GM10847 (cell line): ENCODE measurements around the gene PLAGL1.

ENCODE experiments used
- POLR2A ChIP-seq: IDR thresholded peaks from 2 replicates; pipeline ENCODE4 v1.6.1; 2011; ENCODE audit not compliant: insufficient read length; ENCODE audit errors: extremely low read depth

PLAGL1 gene

GRCh38 chr6:144008120-144008811, at the start of gene PLAGL1:
PLAGL1 (minus strand) TSS chr6:144008259; CDS start chr6:143948136, 60,123 bp downstream.
- TF ChIP-seq POLR2A: no peak

- no peak for TF ChIP-seq POLR2A
Measured at GRCh38 chr6:144055121-144055931, 47.3 kb upstream of the PLAGL1 start.

- TF ChIP-seq POLR2A: no peak
Measured at GRCh38 chr6:144053601-144054000, 45.5 kb upstream of the PLAGL1 start.

- no peak for TF ChIP-seq POLR2A
Measured at GRCh38 chr6:144052488-144052887, 44.4 kb upstream of the PLAGL1 start.

GRCh38 chr6:144049386-144049785, 41.3 kb upstream of the PLAGL1 start:
- no peak for TF ChIP-seq POLR2A

GRCh38 chr6:144047688-144048087, 39.6 kb upstream of the PLAGL1 start:
- TF ChIP-seq POLR2A: no peak

GRCh38 chr6:144036835-144037195, 28.8 kb upstream of the PLAGL1 start:
- no peak for TF ChIP-seq POLR2A

GRCh38 chr6:144036064-144036834, 28.2 kb upstream of the PLAGL1 start:
- no peak for TF ChIP-seq POLR2A

- TF ChIP-seq POLR2A: no peak
Measured at GRCh38 chr6:144035416-144035815, 27.4 kb upstream of the PLAGL1 start.

- no peak for TF ChIP-seq POLR2A
Measured at GRCh38 chr6:144033816-144034735, 26.0 kb upstream of the PLAGL1 start.

GRCh38 chr6:144029452-144029851, 21.4 kb upstream of the PLAGL1 start:
- TF ChIP-seq POLR2A: no peak

- no peak for TF ChIP-seq POLR2A
Measured at GRCh38 chr6:144027932-144028587, 20.0 kb upstream of the PLAGL1 start.

GRCh38 chr6:144023216-144023615, 15.2 kb upstream of the PLAGL1 start:
- no peak for TF ChIP-seq POLR2A

- no peak for TF ChIP-seq POLR2A
Measured at GRCh38 chr6:144019929-144020328, 11.9 kb upstream of the PLAGL1 start.

GRCh38 chr6:144017166-144018094, 9.4 kb upstream of the PLAGL1 start:
- TF ChIP-seq POLR2A: no peak
